GM19193 (cell line): Measurements from ENCODE around the gene PLOD2.

ENCODE experiments used
- POLR2A ChIP-seq: IDR thresholded peaks from 4 replicates; pipeline ENCODE4 v1.6.1; 2011; ENCODE audit not compliant: insufficient read depth, insufficient read length; ENCODE audit errors: extremely low read depth

The PLOD2 gene

DNA sequence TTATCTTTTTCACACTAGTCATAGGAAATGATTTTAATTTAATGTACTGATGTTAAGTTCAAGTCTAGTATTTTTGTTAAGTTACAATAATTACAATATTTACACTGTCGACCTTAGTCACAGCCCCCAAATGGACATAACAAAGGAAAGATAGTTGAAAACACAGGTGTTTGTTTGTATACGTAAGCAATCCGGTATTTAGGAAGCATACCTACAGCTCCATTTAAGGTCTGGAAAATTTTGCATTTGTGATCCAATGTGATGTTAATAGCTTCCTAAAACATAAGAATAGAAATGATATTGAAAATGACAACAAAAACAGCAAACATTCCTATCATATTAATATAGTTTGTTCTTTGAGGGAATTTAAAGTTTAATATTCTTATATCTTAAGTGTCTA lies 56.9 kb downstream of the PLOD2 start:
- TF ChIP-seq POLR2A = no peak

- TF ChIP-seq POLR2A = no peak
These were observed 58.1 kb downstream of the PLOD2 start for GRCh38 chr3:146102885-146103284.

- no peak for TF ChIP-seq POLR2A
These were observed 59.4 kb downstream of the PLOD2 start for GRCh38 chr3:146101538-146101937.

- no peak for TF ChIP-seq POLR2A
These were observed 60.0 kb downstream of the PLOD2 start for GRCh38 chr3:146100825-146101444.

DNA sequence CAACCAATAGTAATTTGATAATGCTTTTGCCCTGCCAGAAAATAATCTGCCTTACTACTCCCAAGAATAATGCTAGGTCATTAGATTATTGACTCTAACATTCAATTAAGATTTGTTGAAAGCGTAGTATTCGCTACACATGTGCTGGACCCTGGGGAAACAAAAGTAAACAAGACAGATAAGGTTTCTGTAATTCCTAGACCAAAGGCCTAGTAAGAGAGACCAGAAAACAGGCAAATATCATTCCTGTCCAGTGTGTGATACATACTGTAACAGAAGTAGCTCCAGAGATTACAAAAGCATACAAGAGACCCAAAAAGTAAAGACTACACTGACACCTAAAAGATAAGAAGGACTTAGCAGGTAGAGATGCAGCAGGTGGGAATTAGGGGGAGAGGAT lies 60.8 kb downstream of the PLOD2 start:
- TF ChIP-seq POLR2A = no peak

DNA sequence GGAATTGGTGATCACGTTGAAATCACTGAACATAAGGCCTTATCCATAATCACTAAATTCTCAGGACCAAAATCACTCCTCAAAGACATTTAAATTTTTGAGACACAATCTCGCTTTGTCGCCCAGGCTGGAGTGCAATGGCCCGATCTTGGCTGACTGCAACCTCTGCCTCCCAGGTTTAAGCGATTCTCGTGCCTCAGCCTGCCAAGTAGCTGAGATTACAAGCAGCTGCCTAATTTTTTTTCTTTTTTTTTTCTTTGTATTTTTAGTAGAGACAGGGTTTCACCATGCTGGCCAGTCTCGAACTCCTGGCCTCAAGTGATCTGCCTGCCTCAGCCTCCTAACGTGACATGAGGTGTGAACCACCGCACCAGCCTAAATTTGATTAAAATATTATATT lies 61.7 kb downstream of the PLOD2 start:
- no peak for TF ChIP-seq POLR2A

GRCh38 chr3:146093896-146094295 lies 67.1 kb downstream of the PLOD2 start:
- no peak for TF ChIP-seq POLR2A

DNA sequence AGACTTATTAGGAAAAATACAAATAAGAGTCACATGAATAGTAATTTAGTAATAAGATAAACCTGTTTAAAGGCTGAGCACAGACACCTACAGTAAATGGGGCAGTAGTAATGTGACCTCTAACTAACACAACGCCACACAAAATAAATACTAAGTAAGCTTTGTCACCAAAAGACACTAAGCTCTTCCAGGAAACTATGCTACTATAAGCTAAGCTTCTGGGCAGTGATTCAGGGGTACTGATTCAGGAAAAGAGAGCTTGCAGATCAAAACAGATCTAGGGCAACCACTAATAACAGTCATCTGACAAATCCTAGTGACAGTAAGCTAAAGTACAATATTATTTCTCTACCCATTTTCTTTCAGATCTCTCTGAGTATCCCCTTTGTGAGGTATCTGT lies 68.8 kb downstream of the PLOD2 start:
- no peak for TF ChIP-seq POLR2A

DNA sequence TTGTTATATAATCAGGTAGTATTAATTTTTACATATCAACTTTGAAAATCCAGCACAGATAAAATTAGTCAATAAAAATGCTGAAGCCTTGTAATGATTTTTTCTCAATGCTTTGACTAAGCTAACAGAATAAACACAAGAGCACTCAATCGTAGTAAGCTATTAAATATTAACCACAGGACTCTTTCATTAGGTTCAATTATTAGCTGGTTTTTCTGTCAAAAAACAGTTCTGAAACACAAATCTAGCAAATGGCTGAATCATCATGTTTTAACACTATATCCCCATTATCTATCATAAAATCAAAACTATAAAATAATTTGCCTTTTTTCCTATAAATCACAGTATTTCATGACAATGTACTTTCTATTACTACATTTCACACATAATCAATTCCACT lies 69.6 kb downstream of the PLOD2 start:
- no peak for TF ChIP-seq POLR2A

GRCh38 chr3:146090521-146090920 lies 70.5 kb downstream of the PLOD2 start:
- TF ChIP-seq POLR2A = no peak

DNA sequence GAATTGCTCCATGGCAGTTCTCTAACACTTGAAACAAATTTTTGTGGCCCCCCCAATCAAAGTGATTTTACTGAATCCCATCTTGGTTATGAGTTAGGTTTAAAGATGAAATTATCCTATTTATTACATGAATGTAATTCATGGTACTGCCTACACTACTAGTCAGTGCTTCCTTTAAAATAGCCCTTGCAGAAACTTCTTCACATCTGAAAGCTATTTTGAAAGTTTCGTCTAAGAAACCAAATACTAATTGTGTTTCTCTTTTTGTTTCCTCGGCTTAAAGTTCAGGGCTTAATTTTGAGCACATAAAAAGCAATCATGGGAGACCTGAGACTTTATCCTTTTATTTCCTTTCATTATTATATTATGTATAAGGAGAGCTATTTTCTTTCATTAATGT lies 72.1 kb downstream of the PLOD2 start:
- TF ChIP-seq POLR2A = no peak

DNA sequence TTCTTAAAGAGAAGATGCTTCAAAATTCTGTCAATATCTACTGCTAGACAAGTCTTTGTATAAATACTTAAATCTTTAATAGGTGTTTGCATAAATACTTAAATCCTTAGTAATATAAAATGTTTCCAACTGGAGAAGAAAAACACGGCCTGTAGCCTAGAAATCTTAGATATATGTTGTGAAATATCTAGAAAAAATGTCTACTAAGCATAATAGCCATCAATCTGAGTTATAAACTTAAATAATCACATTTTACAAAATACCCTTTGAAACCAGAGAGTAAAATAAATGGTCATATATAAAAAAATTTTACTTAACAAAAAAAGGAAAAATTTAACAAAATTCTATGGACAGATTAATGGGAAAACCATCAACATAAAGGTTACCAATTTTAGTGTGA lies 73.9 kb downstream of the PLOD2 start:
- TF ChIP-seq POLR2A = no peak

DNA sequence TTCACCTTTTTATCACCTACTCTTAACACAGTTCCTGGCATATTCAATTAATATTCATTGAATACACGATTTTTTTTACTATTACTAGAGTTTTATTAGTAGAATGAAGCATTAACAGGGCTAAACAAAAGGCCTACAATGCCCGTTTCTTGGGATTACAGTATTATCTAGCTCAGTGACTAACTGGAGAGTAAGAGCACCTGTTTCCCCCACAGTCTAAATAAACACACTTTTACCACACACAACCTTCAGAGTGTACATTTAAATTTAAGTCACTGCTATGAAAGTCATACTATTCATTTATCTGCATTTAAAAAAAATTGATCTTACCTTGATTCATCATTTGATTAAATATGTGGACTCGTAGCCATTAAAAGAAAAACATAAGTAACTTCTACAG lies 74.8 kb downstream of the PLOD2 start:
- TF ChIP-seq POLR2A = no peak

DNA sequence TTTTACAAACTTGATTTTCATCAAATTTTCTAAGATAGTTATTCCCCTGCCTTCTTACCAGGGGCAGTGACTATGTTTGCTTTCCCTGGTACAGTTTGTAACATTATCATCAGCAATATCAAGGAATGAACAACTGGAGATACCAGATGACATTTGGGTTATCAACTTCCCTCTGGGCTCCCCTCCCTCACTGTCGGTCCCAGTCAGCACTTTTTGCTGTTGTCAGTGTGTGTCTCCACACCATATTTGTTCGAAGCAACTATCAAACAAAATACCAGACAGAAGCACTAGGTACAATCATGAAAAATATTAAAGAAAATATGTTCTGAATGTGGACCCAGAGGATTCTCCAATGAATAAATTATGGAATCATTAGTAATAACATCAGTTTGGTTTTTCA lies 75.3 kb downstream of the PLOD2 start:
- TF ChIP-seq POLR2A = no peak

DNA sequence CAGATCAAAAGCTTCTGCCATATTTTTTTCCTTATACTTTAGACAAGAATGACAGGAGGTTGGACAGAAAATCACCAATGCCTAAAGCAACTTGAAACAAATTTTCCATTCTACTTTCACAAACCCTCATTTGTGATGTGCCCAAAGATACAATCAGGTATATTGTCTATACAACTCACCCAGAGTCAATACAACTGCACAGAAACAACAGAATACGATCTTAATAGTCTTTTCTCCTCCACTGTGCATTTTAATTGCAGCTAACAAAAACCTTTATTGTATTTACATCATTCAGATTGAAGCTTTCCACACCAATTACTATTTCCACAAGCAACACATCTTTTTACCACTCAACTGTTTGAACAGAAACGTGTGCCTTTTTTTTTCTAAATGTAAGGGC lies 80.4 kb downstream of the PLOD2 start:
- TF ChIP-seq POLR2A = no peak

DNA sequence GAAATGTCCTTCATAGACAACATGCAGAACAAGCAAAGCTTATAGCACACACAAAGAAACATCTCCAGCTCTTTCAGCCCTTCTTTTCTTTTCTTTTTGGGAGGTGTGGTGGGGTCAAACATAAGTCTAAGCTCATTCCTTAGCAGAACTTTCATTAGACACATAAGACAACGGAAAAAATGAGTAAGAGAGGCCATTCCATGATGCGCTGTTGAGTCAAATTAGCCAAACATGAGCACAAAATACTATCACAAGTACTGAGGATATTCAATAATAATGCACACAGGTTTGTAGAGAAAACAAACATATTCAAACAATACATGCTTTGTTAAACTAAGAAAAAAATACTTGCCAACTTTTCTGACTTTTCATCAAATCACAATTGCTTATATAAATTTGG lies 83.0 kb downstream of the PLOD2 start:
- TF ChIP-seq POLR2A = no peak

- no peak for TF ChIP-seq POLR2A
These were observed 83.8 kb downstream of the PLOD2 start for GRCh38 chr3:146077181-146077580.
